Measurements from ENCODE around the gene SCARF2. TPM values are rescaled to one million over a fixed set of nuclear protein-coding genes. Genes with fewer than 3 reads are reported as not detected.

Gene SCARF2
- total RNA-seq, 6 donors from 2014 or later: 10.1 to 36.7 (median 16.1) TPM

GRCh38 chr22:20423008-20423905 is 14.4 kb downstream of the SCARF2 start:
- TF ChIP-seq POLR2A (IDR thresholded peaks at IDR 0.05): no peak
- TF ChIP-seq POLR2AphosphoS5 (IDR thresholded peaks at IDR 0.05): no peak
- no peak for TF ChIP-seq EP300 (IDR thresholded peaks at IDR 0.05)
- no peak for TF ChIP-seq CTCF (IDR thresholded peaks at IDR 0.05)
- DNase-seq (peak in 1 of 2 donors; percentile 72), ATAC-seq (ENCODE audit: low FRiP score in 2 of 2) (peak in 1 of 2 donors; percentile 5)
- H3K9me3 ChIP-seq: no peaks in the 10 kb centered on the region
- H3K27me3 ChIP-seq: peaks cover 0 to 14% (median 5%) of the 10 kb centered on the region in 4 donors
- H3K27ac ChIP-seq: peak overlapping the region in 1 of 4 donors; percentile 9
- H3K4me1 ChIP-seq: peaks cover 4 to 31% (median 7%) of the 10 kb centered on the region in 4 donors
- 61 to 70% methylated on average over 11 to 19 of the region's 20 CpGs for WGBS, 2 donors
- no peak overlapping the region for H3K4me3 ChIP-seq
- H3K36me3 ChIP-seq: peaks cover 0 to 27% (median 6%) of the 10 kb centered on the region in 4 donors

- Histone ChIP-seq H3K36me3 (peaks cover 0 to 22% (median 5%) of the 10 kb centered on the region in 4 donors), H3K27ac (no peak overlapping the region), H3K27me3 (peaks cover 0 to 14% (median 5%) of the 10 kb centered on the region in 4 donors), H3K9me3 (no peaks in the 10 kb centered on the region), H3K4me1 (peaks cover 4 to 38% (median 8%) of the 10 kb centered on the region in 4 donors), H3K4me3 (no peak overlapping the region)
- ATAC-seq (ENCODE audit: low FRiP score in 2 of 2) (no peak), DNase-seq (peak in 1 of 2 donors; percentile 38)
- 61 to 71% methylated on average over 17 to 21 of the region's 21 CpGs for WGBS, 2 donors
- TF ChIP-seq POLR2A (IDR thresholded peaks at IDR 0.05): no peak
- TF ChIP-seq CTCF (IDR thresholded peaks at IDR 0.05): no peak
- TF ChIP-seq EP300 (IDR thresholded peaks at IDR 0.05): no peak
- no peak for TF ChIP-seq POLR2AphosphoS5 (IDR thresholded peaks at IDR 0.05)
These were observed 15.2 kb downstream of the SCARF2 start for GRCh38 chr22:20422271-20423007.

GRCh38 chr22:20421507-20421874 is 16.1 kb downstream of the SCARF2 start:
- peaks cover 4 to 38% (median 8%) of the 10 kb centered on the region in 4 donors for H3K4me1 ChIP-seq
- 94 to 96% methylated on average over 6 to 7 of the region's 7 CpGs for WGBS, 2 donors
- TF ChIP-seq EP300 (IDR thresholded peaks at IDR 0.05) (no peak), POLR2A (IDR thresholded peaks at IDR 0.05) (no peak), CTCF (IDR thresholded peaks at IDR 0.05) (no peak), POLR2AphosphoS5 (IDR thresholded peaks at IDR 0.05) (no peak)
- peaks cover 0 to 13% (median 4%) of the 10 kb centered on the region in 4 donors for H3K36me3 ChIP-seq
- no peak for DNase-seq
- peaks cover 0 to 14% (median 5%) of the 10 kb centered on the region in 4 donors for H3K27me3 ChIP-seq
- no peak overlapping the region for H3K4me3 ChIP-seq
- no peak for ATAC-seq (ENCODE audit: low FRiP score in 2 of 2)
- no peak overlapping the region for H3K27ac ChIP-seq
- H3K9me3 ChIP-seq: no peaks in the 10 kb centered on the region

GRCh38 chr22:20420157-20420842 is 17.3 kb downstream of the SCARF2 start:
- peaks cover 0 to 5% (median 1%) of the 10 kb centered on the region in 4 donors for H3K36me3 ChIP-seq

More at GRCh38 chr22:20420157-20420842, 17.3 kb downstream of the SCARF2 start:
- Histone ChIP-seq H3K4me3 (no peak overlapping the region), H3K27ac (no peak overlapping the region), H3K4me1 (peaks cover 0 to 27% (median 8%) of the 10 kb centered on the region in 4 donors), H3K27me3 (peaks cover 0 to 4% (median 1%) of the 10 kb centered on the region in 4 donors), H3K9me3 (no peaks in the 10 kb centered on the region)
- ATAC-seq (ENCODE audit: low FRiP score in 2 of 2): no peak
- no peak for DNase-seq
- 89 to 92% methylated on average over 11 of the region's 11 CpGs for WGBS, 2 donors
- TF ChIP-seq POLR2AphosphoS5 (IDR thresholded peaks at IDR 0.05) (no peak), CTCF (IDR thresholded peaks at IDR 0.05) (no peak), EP300 (IDR thresholded peaks at IDR 0.05) (no peak)
